HG03460 (cell line): ENCODE measurements around the gene RPS17.
A peak's percentile ranks its signal among the peaks of the same experiment; 100 is the strongest.

Experiments used
- ATAC-seq: cut with Tn5 transposase; IDR thresholded peaks from one replicate; pipeline ENCODE4 v1.9.1; 2021; ENCODE audit not compliant: unreplicated experiment

RPS17 gene

GRCh38 chr15:82540055-82540983 lies at the start of gene RPS17:
TSS of gene RPS17 (minus strand) at chr15:82540457. CDS start at chr15:82540428, 29 bp downstream.
- peak; percentile 92 for ATAC-seq

GRCh38 chr15:82587805-82588204 lies 47.5 kb upstream of the RPS17 start:
- no peak for ATAC-seq

- no peak for ATAC-seq
Observed at GRCh38 chr15:82585072-82585471, 44.8 kb upstream of the RPS17 start.

- ATAC-seq, result no peak
Observed at GRCh38 chr15:82580713-82581112, 40.5 kb upstream of the RPS17 start.

GRCh38 chr15:82575335-82575734 lies 35.1 kb upstream of the RPS17 start:
- no peak for ATAC-seq

GRCh38 chr15:82572986-82573385 lies 32.7 kb upstream of the RPS17 start:
- ATAC-seq, result no peak

GRCh38 chr15:82572311-82572710 lies 32.1 kb upstream of the RPS17 start:
- ATAC-seq, result no peak

GRCh38 chr15:82571722-82572222 lies 31.5 kb upstream of the RPS17 start:
- ATAC-seq, result no peak

- ATAC-seq, result no peak
Observed at GRCh38 chr15:82570721-82571508, 30.7 kb upstream of the RPS17 start.

GRCh38 chr15:82569834-82570233 lies 29.6 kb upstream of the RPS17 start:
- no peak for ATAC-seq

GRCh38 chr15:82568986-82569385 lies 28.7 kb upstream of the RPS17 start:
- ATAC-seq, result no peak

GRCh38 chr15:82567661-82568060 lies 27.4 kb upstream of the RPS17 start:
- no peak for ATAC-seq

GRCh38 chr15:82566690-82567089 lies 26.4 kb upstream of the RPS17 start:
- ATAC-seq, result no peak

- ATAC-seq, result no peak
Observed at GRCh38 chr15:82558502-82558901, 18.2 kb upstream of the RPS17 start.

- ATAC-seq, result no peak
Observed at GRCh38 chr15:82556315-82557035, 16.2 kb upstream of the RPS17 start.

GRCh38 chr15:82554849-82555248 lies 14.6 kb upstream of the RPS17 start:
- ATAC-seq, result no peak

GRCh38 chr15:82554351-82554750 lies 14.1 kb upstream of the RPS17 start:
- no peak for ATAC-seq

GRCh38 chr15:82553846-82554245 lies 13.6 kb upstream of the RPS17 start:
- no peak for ATAC-seq

GRCh38 chr15:82552861-82553260 lies 12.6 kb upstream of the RPS17 start:
- no peak for ATAC-seq

- no peak for ATAC-seq
Observed at GRCh38 chr15:82551646-82552247, 11.5 kb upstream of the RPS17 start.

GRCh38 chr15:82549199-82549665 lies 9.0 kb upstream of the RPS17 start:
- ATAC-seq, result no peak
